SKM-1 (cell line): ENCODE measurements around the gene GJC2.
"Not testable (repeated sequence)": the region's sequence is repeated elsewhere in the genome, so short reads cannot be mapped to it uniquely, and the experiment has no call there.

Experiments used
- DNase-seq: peaks from one replicate; lab custom pipeline; 2025; ENCODE audit not compliant: unreplicated experiment; lab: John Stamatoyannopoulos, UW

Gene GJC2

GRCh38 chr1:228149406-228150119 is at the start of gene GJC2:
Gene GJC2 (plus strand): TSS chr1:228149930. CDS start chr1:228157759, 7,829 bp downstream.
- no peak for DNase-seq

GRCh38 chr1:228100822-228101613 is 48.7 kb upstream of the GJC2 start:
- DNase-seq, result no peak

- DNase-seq, result no peak
These were observed 48.1 kb upstream of the GJC2 start for GRCh38 chr1:228101614-228101993.

GRCh38 chr1:228101994-228102790 is 47.5 kb upstream of the GJC2 start:
- no peak for DNase-seq

- DNase-seq, result peak; percentile 92
These were observed 46.7 kb upstream of the GJC2 start, which contains the start of gene C1orf35 for GRCh38 chr1:228102791-228103620. Gene C1orf35 (minus strand): TSS chr1:228103325. CDS start chr1:228103227, 98 bp downstream.

GRCh38 chr1:228104526-228105269 is 45.0 kb upstream of the GJC2 start:
- DNase-seq, result no peak

- no peak for DNase-seq
These were observed 44.3 kb upstream of the GJC2 start for GRCh38 chr1:228105270-228105995.

- no peak for DNase-seq
These were observed 43.5 kb upstream of the GJC2 start for GRCh38 chr1:228105996-228106799.

GRCh38 chr1:228106800-228107054 is 43.0 kb upstream of the GJC2 start:
- DNase-seq, result no peak

GRCh38 chr1:228107636-228108035 is 42.1 kb upstream of the GJC2 start:
- no peak for DNase-seq

GRCh38 chr1:228108055-228108690 is 41.6 kb upstream of the GJC2 start:
- no peak for DNase-seq

GRCh38 chr1:228108742-228109072 is 41.0 kb upstream of the GJC2 start:
- DNase-seq, result no peak

GRCh38 chr1:228109073-228109961 is 40.4 kb upstream of the GJC2 start, which contains the start of gene MRPL55:
Gene MRPL55 (minus strand): TSS chr1:228109299. CDS start chr1:228108260, 1,039 bp downstream.
- DNase-seq, result peak; percentile 97

GRCh38 chr1:228109962-228110488 is 39.7 kb upstream of the GJC2 start:
- no peak for DNase-seq

GRCh38 chr1:228110556-228110955 is 39.2 kb upstream of the GJC2 start:
- DNase-seq, result no peak

- not testable (repeated sequence) for DNase-seq
These were observed 38.4 kb upstream of the GJC2 start for GRCh38 chr1:228111315-228111714.

- DNase-seq, result no peak
These were observed 37.6 kb upstream of the GJC2 start for GRCh38 chr1:228112167-228112566.
